A673 (cell line): Measurements from ENCODE around the gene LAMA2.

Experiments
- CTCF ChIP-seq: fragments of 300-800, 200-600 bp; sonication (generic); conservative IDR thresholded peaks from 2 replicates; pipeline ENCODE4 v1.5.1; 2017; ENCODE audit warnings: low read depth, mild to moderate bottlenecking, antibody characterized with exemption, low read length, moderate library complexity, mixed read lengths
- EZH2 ChIP-seq: fragments of 200-600 bp; sonication (generic); IDR thresholded peaks from 2 replicates; pipeline ENCODE4 v1.6.1; 2017; ENCODE audit warnings: borderline replicate concordance, low read depth, mild to moderate bottlenecking, mixed read lengths, antibody characterized with exemption, low read length; ENCODE audit not compliant: poor library complexity, severe bottlenecking

DNA sequence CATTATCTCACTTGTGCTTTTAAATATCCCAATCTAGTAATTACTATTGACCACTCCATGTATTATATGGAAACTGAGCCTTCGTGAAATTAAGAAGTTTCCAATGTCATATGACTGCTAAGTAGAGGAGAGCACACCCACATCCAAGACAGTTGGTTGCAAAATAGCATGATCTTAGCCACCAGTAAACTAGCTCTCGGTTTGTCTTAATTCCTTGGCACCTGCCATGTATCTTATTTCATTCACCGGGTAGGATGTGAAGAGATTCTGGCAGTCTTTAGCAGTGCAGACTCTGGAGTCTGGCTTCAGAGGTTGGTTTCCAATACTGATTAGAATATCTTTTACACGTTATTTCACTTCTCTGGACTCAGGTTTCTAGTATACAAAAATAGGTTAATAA, 270.3 kb downstream of the LAMA2 start:
- TF ChIP-seq CTCF (no peak), EZH2 (no peak)
